ENCODE results near the gene CARD9.

The CARD9 gene

DNA sequence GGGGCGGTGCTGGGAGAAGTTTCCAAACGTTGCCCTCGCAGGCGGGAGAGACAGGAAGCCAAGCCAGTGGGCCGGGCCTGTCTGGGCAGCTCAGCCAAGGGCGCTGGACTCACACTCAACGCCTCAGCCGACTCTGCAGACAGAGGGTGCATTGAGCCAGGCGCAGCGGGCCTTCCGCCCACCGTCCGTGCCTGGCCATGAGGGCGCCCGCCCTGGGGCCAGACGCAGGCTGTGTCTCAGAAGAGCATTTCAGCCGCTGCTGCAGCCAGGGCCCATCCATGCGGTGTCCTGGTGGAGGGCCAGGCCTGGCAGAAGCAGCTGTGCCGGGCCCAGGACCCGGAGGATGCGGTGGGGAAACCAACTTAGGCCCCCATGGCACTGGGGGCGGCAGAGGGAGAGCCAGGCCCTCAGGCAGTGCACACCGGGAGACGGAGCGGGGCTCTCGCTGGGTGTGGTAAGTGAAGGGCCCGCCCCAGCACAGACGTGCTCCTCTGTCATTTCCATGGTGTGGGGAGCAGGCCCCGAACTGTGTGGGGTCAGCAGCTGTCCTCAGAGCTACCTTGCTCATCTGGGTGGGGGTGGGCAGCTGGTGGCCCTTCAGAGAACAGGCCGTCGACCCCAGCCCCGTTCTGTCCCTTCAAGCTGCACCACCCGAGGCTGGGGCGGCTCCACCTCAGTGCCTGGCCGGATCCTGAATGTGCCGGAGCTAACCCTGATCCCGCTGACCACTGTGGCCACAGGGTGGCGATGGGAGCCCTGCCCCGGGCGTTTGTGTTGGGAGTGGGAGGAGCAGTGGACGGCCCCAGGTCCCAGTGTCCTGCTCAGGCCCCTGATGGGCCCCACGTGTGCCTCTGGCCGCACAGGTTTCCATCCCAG is 27.9 kb downstream of the CARD9 start:
- no peak for FAIRE-seq

DNA sequence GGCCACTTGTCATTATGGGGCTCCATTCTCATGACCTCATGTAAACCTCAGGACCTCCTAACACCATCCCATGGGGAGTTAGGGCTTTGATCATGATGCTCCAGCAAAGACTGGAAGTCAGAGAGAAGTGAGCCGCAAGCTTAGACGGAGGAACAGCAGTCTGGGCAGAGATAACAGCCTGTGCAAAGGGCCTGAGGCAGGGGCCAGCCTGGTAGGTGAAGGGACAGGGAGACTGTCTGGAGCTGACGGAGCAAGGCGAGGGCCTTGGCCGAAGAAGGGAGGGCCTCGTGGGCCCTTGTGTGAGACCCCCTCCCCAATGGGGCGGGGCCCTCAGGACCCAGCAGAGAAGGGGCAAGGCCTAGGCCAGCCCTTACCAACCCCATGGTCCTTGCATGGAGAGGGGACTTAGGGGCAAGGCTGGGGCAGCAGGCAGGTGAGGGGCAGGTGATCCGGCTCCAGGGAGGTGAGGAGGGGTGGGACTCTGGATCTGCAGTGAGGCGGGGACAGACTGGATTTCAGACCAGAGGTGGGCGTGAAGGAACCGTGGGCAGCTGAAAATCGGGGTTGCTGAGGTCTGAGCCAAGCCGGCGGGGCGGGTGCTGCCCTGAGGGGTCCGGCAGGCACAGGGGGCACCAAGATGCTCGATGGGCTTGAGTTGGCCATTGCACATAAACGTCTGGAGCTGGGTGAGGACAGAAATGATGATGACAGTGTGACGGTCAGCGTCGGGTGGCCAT is 28.8 kb downstream of the CARD9 start:
- no peak for FAIRE-seq

DNA sequence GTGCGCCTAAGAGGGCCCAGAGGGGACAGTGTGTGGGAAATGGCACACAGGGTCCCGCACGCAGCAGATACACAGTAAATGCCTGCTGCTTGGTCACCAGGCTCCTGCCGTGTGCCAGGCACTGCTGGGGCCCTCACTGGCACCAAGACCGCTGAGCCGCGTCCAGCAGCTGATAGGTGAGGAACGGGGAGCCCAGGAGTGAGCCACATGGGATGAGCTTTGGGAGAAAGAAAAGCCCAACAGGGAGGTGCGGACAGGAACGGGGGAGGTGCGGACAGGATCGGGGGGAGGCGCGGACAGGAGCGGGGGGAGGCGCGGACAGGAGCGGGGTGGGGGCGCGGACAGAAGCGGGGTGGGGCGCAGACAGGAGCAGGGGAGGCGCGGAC is 29.6 kb downstream of the CARD9 start:
- FAIRE-seq, result no peak

DNA sequence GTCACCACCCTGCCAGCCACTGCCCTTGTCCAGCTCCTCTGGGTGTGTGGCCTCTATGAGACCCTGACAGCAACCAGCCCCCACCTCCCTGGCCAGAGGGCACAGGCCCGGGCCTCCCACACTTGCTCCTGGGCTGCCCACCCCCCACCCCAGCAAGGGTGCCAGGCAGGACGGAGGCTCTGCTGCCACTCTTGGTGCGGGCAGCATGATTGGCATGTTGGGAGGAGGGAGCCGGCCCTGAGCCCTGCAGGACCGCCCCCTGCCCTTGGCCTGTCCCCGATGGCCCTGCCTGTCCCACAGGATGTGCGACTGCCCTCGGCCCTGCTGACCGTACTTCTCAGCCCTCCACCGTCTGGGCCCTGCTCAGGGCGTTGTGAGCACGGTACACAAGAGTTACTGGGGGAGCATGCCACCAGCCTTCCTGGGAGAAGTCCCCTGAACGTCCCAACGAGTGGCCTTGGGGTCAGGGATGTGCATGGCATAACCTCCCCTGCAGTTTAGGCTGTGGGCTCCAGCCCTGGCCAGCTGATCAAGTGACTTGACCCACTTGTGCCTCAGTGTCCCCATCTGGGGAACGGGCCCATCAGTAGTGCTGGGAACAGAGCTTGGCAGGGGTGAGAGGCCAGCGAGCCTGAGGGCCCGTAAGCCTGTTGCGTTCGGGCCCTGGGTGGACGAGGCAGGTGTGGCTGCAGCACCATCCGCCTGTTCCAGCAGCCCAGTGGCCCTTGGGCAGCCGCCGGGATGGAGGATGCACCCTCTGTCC is 30.2 kb downstream of the CARD9 start:
- FAIRE-seq, result no peak

DNA sequence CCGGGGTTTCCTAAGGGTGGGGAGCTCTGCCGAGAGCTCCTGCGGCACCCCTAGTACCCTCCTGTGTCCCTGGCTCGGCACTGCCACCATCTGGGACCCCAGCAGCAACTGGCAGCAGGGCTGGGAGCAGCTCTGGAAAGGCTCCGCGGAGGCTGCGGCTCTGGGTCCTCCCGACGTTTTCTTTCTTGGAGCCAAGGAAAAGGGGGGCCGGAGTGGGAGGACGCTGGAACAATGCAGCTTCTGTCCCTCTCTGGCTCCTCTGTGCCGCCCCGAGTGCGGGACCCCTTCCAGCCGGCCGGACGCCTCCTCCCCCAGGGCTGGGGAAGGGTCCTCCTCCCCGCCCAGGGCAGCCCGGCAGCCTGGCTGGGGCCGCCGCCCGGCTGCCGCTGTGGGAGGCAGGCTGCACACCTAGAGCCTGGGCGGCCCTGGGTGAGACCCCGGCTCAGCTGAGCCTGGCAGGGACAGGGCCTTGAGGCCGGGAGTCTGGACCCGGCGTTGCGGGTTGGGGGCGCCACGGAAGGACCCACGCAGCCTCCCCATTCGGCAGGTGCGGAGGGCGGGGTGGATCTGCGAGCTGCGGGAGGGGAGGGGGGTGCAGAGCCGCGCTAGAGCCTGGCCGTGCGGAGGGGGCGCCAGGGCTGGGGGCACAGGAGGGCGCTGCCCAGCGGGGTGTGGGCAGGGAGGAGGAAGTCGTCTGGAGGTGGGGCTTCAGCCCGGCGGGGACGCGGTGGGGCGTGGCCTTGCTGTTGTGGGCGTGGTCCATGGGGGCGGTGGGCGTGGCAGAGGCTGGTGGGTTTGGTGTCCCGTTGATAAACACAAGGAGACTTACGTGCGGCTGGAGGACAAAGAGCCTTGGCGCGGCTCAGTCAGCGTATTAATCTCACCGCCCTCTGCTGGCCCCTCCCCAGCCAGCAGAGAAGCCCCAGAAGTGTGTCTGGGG is 31.0 kb downstream of the CARD9 start:
- no peak for FAIRE-seq

DNA sequence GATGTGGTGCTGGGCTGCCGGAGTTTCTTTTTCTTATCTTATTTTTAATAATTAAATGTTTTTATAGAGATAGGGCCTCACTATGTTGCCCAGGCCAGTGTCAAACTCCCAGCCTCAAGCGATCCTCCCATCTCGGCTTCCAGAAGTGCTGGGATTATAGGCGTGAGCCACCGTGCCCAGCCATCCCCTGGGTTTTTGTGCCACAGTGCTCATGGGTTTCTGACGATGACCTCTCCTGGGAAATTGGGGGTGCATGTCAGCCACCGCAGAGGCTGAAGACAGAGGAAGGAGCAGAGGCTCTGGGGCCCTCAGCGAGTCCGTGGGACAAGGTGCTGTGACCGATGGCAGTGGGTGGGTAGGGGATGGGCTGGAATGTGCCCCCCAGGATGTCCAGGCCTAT is 31.7 kb downstream of the CARD9 start:
- FAIRE-seq, result no peak

DNA sequence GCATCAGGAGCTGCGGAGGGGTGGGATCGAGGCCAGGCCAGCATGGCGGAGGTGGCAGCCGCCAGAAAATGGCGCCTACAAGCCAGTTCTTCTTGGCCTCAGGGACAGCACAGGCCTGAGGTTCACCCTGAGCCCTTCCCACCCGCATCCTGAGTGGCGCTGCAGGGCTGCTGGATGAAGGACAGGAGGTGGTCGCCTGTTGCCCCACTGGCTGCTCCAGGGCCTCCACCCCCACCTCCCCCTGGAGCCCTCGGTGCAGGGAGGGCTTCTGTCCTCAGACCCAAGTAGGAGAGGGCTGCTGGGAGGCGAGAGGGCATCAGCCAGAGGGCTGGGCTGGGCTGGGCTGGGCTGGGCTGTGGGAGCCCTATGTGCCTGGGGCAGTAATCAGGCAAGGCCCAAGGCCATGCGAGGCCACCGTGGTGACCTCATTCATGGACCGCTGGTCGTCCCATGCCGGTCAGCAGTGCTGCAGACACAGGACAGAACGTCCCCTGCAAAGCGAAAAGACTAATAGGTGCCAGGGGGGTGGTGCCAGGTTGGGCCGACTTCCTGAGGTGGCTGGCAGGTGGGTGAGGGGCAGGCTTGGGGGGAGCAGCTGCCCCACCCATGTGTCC is 32.3 kb downstream of the CARD9 start:
- no peak for FAIRE-seq

DNA sequence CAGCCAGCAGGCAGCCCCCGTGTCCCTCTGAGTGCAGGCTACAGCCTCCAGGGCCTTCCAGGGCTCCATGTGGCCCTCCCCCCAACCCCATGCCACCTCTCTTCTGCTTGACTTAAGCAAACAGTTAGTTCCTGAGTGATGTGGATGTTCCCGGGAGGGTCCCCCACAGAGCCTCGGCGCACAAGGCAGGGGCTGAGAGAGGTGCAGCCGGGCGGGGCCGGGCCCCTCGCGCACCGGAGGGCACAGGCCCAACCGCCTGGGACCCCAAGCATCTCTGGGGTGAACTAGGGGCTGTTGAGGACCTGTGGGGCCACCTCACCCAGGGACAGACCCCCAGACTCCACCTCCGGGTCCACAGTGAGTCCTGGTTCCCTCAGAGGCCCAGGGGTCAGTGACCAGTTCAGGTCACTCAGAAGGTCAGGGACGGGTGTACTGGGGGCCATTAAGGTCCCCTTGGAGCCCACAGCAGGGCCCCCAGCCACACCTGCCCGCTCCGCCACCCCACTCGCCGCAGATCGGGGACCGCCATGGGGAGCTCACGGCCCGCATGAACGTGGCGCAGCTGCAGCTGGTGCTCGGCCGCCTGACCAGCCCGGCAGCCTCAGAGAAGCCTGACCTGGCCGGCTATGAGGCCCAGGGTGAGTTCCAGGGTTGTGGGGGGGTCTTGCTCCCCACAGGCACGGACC is 33.0 kb downstream of the CARD9 start:
- FAIRE-seq, result no peak

DNA sequence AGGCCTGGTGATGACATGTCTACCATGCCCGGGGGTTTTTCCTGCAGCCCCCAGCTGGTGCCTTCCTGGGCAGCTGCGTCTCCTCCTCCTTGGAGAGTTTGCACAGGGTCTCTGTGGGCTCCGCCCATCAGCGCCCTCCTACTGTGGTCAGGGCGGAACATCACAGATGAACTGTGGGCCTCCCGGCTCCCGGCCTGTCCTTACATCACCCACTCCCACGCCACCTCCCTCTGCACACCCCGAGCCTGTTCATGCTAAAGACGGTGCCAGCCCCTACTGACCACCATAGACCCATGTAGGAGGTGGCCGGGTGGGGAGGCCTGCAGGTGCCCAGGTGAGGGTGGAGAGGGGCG is 33.5 kb downstream of the CARD9 start:
- FAIRE-seq, result no peak

DNA sequence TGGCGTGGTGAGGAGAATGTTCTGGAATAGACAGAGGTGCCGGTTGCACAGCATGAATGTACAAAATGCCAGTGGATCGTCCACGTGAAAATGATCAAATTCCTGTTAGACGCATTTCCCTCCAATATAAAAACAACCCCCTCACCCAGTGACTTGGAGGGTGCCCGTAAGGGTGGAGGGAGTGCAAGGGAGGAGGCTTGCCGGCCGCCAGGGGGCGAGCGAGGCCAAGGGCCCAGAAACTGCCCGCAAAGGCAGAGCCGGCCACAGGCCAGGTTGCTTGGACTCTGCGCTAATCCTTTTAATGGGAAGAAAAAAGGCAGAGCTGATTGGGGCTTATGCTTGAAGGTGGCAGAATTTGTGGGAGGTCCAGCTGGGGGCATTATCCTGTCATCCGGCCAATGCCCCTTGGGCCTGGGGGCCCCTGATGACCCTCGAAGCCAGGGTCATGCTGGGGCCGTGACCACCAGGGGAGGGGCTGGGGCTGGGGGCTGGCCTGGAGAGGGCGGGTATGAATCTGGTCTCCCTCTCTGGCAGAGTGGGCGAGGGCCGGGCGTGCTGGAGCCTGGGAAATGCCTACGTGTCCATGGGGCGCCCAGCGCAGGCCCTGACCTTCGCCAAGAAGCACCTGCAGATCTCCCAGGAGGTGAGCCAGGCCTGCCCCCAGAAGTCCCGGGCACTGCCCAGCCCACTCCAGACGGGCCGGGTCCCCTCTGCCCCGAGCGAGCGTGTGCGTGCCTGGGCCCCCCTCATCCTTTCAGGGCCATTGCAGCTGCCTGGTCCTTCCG is 34.1 kb downstream of the CARD9 start:
- FAIRE-seq, result no peak

DNA sequence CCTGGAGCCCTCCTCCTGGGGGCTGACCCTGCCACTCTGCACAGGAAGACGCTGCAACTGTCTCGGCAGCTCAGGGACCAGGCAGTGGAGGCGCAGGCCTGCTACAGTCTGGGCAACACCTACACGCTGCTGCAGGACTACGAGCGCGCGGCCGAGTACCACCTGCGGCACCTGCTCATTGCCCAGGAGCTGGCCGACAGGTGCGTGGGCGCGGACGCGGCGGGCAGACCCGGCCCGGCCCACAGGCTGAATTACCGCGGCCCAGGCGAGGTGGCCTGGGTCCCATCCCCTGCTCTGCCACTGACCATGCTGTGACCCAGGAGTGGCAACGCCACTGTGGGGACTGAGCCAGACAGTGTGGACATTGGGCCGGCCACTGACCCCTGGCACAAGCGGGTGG is 35.0 kb downstream of the CARD9 start:
- no peak for FAIRE-seq

DNA sequence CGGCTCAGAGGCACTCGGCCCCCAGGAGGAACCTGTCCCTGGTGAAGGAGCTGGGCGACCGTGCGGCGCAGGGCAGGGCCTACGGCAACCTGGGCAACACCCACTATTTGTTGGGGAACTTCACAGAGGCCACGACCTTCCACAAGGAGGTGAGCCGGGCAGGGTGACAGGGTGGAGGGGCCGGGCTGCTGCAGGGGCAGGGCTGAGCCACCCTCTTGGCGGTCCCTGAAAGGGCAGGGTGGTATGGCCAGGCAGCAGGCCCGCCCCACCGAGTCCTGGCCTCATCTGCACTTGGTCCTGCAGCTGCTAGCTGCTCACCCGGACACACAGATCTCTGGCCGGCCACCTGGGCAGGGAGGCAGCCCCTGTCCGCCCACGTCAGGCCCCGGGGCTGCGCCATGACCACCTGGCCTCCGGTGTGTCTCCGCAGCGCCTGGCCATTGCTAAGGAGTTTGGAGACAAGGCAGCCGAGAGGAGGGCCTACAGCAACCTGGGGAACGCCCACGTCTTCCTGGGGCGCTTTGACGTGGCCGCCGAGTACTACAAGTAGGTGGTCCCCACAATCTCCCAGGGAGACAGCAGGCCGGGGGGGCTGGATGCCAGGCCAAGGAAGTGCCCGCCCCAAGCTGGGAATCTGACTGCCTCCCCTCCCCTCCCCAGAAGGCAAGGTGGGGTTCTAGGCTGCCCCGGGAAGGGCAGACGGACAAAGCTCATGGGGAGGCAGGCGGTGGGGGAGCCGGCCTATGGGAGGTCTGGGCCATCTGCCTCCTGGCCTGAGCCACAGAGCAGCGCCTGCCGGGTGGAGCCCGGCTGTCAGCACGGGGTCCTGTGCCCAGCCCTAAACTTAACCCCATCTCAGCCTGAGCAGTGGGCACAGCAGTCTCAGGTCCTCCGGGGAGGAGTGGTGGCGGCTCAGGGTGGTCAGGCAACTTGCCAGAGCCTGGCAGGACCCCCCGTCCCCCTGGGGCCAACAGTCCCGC is 35.8 kb downstream of the CARD9 start:
- no peak for FAIRE-seq

DNA sequence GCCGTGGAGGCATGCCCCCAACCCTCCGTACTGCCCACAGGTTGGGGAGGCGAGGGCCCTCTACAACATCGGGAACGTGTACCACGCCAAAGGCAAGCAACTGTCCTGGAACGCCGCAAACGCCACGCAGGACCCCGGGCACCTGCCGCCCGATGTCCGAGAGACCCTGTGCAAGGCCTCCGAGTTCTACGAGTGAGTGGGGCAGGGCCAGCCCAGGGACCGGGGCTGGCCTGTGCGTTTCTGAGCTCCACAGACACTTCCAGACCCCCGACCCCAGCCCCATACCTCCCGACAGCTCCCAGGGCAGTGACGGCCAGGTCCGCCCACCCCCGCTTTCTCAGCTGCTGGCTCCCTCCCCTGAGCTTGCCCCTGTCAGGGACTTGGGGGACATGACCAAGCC is 36.6 kb downstream of the CARD9 start:
- no peak for FAIRE-seq

DNA sequence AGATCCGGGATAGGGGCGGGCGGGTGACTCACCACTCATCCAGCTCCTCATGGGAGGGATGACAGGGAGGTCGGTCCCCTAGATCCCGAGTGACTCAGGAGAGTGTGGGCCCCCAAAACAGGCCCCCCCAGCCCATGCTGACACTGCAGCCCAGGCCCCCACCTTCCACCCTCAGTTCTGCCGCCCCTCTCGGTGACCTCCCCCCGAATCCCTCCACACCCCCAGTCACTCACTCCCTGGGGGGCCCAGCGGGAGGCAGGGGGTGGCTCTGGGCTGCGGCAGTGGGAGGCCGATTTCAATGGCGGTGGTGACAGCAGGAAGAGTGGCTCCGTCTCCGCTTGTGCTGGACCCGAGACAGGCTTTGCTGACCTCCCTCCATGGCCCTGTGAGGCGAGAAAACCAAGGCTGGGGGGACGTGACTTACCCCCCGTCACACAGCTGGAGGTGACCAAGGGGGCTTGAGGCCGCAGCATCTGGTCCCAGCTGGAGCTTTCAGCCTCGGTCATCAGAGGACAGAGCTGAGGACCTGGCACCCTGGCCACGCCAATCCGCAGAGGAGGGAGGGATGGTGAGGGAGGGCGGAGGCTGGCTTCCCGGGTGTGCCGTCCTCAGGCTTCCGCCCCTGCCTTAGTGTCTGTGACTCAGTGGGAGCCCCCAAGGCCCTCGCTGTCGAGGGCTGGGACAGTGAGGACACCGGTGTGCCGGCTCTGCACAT is 37.2 kb downstream of the CARD9 start:
- no peak for FAIRE-seq

DNA sequence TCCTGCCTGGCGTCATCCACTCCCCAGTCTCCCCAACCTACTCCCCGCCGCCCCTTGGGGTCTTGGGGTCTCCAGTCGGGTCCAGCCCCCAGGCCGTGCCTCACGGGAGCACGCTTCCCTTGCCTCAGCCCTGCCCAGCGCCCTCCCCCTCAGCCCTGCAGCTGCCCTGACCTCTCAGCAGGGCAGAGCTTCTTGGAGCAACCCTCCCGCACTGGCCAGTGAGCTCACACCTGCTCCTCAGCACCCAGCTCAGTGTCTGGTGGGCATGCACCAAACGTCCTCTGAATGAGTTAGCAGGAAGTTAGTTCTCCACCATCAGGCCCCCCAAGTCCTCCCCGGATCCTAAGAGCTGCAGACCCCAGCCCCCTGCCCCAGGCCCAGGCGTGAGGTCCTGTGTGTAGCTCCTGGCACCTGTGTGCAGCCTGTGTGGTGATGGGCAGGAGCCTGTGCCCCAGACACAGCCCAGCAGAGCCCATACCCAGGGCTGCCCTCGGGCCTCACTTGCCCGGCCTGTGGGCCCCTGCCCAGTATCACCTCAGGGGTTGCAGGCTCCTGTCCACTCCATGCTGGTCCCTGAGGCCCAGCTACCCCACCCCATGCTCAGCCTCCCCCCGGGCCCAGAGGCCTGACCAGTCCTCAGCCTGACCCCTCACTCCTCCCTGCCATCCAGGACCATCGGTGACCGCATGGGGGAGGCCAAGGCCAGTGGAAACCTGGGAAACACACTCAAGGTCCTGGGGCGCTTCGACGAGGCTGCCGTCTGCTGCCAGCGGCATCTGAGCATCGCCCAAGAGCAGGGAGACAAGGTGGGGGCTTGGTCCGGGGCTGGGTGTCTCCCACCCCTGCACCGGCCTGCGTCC is 37.9 kb downstream of the CARD9 start:
- no peak for FAIRE-seq

DNA sequence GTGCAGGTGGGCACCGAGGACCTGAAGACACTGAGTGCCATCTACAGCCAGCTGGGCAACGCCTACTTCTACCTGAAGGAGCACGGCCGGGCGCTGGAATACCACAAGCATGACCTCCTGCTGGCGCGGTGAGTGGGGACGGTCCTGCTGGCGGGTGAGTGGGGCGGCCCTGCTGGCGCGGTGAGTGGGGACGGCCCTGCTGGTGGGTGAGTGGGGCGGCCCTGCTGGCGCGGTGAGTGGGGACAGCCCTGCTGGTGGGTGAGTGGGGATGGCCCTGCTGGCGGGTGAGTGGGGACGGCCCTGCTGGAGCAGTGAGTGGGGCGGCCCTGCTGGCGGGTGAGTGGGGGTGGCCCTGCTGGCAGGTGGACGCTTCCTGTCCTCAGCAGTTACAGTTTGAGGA is 38.9 kb downstream of the CARD9 start:
- FAIRE-seq, result no peak

DNA sequence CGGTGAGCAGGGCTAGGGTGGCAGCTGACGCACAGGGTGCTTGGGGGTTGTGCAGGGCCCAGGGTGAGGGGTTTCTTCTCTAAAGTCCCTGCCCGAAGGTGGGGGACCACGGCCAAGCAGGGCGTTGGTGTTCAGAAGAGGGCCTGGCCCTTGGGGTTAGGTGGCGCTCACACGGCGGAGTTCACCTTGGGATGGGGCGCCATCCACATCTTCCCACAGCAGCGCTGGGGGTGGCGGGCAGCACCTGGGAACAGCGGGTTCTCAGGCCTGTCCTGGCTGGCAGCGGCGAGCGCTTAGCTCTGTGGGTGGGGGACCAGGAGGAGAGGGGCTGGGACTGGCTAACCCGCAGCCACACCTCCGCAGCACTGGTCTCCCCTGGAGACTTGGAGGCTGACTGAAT is 40.0 kb downstream of the CARD9 start:
- no peak for FAIRE-seq

DNA sequence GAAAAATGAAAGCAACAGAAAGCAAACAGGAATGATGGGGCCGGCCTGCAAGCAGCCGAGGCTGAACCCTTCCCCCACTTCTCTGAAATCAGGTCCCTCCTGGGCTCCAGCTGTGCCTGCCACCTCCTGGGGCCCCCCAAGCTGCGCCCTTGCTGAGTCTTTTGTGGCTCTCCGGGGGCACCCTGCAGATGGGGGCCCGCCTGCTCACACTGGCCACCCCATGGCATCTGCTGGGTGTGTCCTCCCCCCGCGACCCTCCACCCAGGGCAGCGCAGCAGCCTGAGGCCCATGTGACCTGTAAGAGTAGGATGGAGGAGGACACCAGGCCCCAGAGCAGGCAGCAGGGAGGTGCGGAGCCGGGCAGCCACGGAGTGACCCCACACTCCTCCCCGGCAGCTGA is 40.4 kb downstream of the CARD9 start:
- FAIRE-seq, result no peak
